Measurements from ENCODE around the gene DDX31.
"Not testable (repeated sequence)": the region's sequence is repeated elsewhere in the genome, so short reads cannot be mapped to it uniquely, and the experiment has no call there.

Gene DDX31

GRCh38 chr9:132669698-132670456 is at the start of gene DDX31:
TSS of gene DDX31 (minus strand) at chr9:132669983. CDS start at chr9:132669934, 49 bp downstream.
- DNase-seq, result peak; percentile 49 to 83

- not testable (repeated sequence) for DNase-seq
Measured at GRCh38 chr9:132718381-132718928, 48.7 kb upstream of the DDX31 start.

GRCh38 chr9:132717326-132717945 is 47.7 kb upstream of the DDX31 start:
- DNase-seq, result no peak

GRCh38 chr9:132716007-132716406 is 46.2 kb upstream of the DDX31 start:
- no peak for DNase-seq

- DNase-seq, result no peak
Measured at GRCh38 chr9:132712753-132713152, 43.0 kb upstream of the DDX31 start.

- no peak for DNase-seq
Measured at GRCh38 chr9:132711846-132712245, 42.1 kb upstream of the DDX31 start.

- not testable (repeated sequence) for DNase-seq
Measured at GRCh38 chr9:132711152-132711551, 41.4 kb upstream of the DDX31 start.

GRCh38 chr9:132710333-132710732 is 40.5 kb upstream of the DDX31 start:
- no peak for DNase-seq

GRCh38 chr9:132708769-132709430 is 39.1 kb upstream of the DDX31 start:
- DNase-seq, result no peak

- no peak for DNase-seq
Measured at GRCh38 chr9:132708239-132708638, 38.5 kb upstream of the DDX31 start.

- DNase-seq, result no peak
Measured at GRCh38 chr9:132703336-132703735, 33.6 kb upstream of the DDX31 start.

GRCh38 chr9:132702254-132702653 is 32.5 kb upstream of the DDX31 start:
- no peak for DNase-seq

GRCh38 chr9:132699956-132700355 is 30.2 kb upstream of the DDX31 start:
- no peak for DNase-seq

GRCh38 chr9:132698989-132699388 is 29.2 kb upstream of the DDX31 start:
- no peak for DNase-seq

GRCh38 chr9:132697230-132697629 is 27.4 kb upstream of the DDX31 start:
- no peak for DNase-seq

- peak in 1 of 2 experiments; percentile 6 for DNase-seq
Measured at GRCh38 chr9:132694144-132694543, 24.4 kb upstream of the DDX31 start.

- DNase-seq, result no peak
Measured at GRCh38 chr9:132690696-132691095, 20.9 kb upstream of the DDX31 start.

GRCh38 chr9:132683873-132684272 is 14.1 kb upstream of the DDX31 start:
- no peak for DNase-seq

GRCh38 chr9:132681561-132681960 is 11.8 kb upstream of the DDX31 start:
- no peak for DNase-seq

- DNase-seq, result no peak
Measured at GRCh38 chr9:132679946-132680625, 10.3 kb upstream of the DDX31 start.

GRCh38 chr9:132677976-132678375 is 8.2 kb upstream of the DDX31 start:
- DNase-seq, result no peak

GRCh38 chr9:132674485-132674884 is 4.7 kb upstream of the DDX31 start:
- DNase-seq, result no peak

GRCh38 chr9:132673355-132673754 is 3.6 kb upstream of the DDX31 start:
- peak; percentile 16 to 57 for DNase-seq

Data from NCI-H526 (cell line).